Posterior cingulate gyrus (tissue), 11 donors: Measurements from ENCODE around the gene C1QTNF4.

Experiments used
- DNase-seq, 10 donors: peaks; one replicate each; pipeline versions ENCODE4 v3.0.0 to v3.0.0-alpha.2; 2020 to 2021; ENCODE audit warnings: mixed read lengths in 3 of 10
- intact Hi-C: fragments of 100-400 bp; cut with DNase I; formaldehyde crosslinking; loops from one replicate; pipeline ENCODE4 v1.15.1; 2023

The C1QTNF4 gene

DNA sequence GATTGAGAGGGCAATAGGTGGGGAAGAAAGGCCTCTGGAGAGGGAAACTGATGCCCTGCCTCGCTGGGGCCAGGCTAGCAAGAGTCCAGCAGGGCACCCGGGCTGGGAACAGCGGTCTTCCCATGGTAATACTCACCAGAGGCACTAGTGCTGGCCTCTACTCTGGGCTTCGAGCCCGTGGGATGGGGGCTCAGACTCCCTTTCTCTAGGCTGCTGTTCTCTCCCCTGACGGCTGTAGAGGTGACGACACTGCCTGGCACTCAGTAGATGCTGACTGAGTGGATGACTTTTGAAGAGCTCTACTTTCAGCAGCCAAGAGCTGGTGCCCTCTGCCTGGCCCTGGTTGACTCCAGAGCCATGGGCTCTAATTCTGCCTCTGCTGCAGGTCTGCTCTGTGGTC, 818 bp upstream of the C1QTNF4 start:
- intact Hi-C loops, result no loop called here
- DNase-seq, result peak in 2 of 10 donors; percentile 14 to 70

- DNase-seq, result peak in 1 of 10 donors; percentile 70
- intact Hi-C loops, result no loop called here
Measured at GRCh38 chr11:47593492-47593933, 698 bp downstream of the C1QTNF4 start.

GRCh38 chr11:47592970-47593369, 1.2 kb downstream of the C1QTNF4 start:
- DNase-seq, result no peak
- intact Hi-C loops, result no loop called here

DNA sequence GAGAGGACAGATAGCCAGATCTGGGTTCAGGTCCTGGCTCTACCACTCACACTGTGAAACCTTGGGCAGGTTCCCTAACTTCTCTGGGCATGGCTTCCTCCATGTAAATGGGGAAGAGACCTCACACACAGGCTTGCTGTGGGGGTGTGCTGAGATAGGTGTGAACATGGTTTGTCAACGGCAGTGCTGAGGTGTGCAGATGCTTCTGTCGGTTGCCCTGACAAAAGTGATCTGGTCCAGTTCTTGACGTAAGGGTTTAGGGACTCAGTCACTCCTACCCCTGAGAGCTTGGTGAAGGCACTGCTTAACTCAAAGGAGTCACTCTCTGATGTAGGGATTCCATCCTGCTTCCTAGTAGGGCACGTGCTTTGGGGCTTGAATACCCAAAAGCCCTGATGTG, 2.0 kb downstream of the C1QTNF4 start:
- peak in 2 of 10 donors; percentile 23 to 66 for DNase-seq
- intact Hi-C loops, result no loop called here

- intact Hi-C loops, result no loop called here
- DNase-seq, result no peak
Measured at GRCh38 chr11:47591764-47592163, 2.4 kb downstream of the C1QTNF4 start.

DNA sequence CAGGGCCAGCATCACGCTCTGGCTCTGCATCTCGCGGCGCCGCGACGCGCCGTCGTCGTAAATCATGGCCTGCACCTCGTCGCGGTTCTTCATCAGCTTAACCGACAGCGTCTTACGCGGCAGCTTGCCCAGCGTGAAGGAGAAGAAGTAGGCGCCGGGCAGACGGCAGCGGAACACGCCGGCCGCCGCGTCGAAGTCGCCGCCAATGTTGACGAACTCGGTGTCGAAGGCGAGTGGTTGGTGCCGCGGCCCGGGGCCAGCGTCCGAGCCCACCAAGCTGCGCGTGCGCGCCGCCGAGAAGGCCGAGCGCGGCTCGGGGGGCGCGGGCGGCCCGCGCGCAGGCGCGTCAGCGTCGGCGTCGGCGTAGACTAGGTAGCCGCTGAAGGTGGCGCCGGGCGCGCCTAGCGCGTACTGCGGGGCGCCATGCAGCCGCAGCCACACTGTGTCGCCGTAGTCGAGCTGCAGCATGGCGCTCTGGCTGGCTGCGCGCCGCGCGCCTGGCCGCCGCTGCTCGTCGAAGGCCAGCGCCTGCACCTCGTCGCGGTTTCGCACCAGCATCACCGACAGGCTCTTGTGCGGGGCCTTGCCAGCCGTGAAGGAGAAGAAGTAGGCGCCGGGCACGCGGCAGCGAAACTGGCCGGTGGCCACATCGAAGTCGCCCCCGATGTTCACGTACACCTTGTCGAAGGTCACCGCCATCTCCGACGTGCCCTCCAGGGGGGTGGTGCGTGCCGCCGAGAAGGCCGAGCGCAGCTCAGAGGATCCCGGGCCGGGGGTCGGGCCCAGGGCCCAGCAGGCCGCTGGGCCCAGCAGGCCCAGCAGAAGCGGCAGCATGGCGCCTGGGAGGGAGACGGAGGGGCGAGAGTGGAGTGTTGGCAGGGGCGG, 4.0 kb downstream of the C1QTNF4 start:
- intact Hi-C loops, result no loop called here
- DNase-seq, result peak in 1 of 10 donors; percentile 59

GRCh38 chr11:47589584-47589976, 4.6 kb downstream of the C1QTNF4 start:
- DNase-seq, result peak in 1 of 10 donors; percentile 67
- intact Hi-C loops, result no loop called here

- intact Hi-C loops, result no loop called here
- peak in 1 of 10 donors; percentile 20 for DNase-seq
Measured at GRCh38 chr11:47589118-47589517, 5.1 kb downstream of the C1QTNF4 start.

DNA sequence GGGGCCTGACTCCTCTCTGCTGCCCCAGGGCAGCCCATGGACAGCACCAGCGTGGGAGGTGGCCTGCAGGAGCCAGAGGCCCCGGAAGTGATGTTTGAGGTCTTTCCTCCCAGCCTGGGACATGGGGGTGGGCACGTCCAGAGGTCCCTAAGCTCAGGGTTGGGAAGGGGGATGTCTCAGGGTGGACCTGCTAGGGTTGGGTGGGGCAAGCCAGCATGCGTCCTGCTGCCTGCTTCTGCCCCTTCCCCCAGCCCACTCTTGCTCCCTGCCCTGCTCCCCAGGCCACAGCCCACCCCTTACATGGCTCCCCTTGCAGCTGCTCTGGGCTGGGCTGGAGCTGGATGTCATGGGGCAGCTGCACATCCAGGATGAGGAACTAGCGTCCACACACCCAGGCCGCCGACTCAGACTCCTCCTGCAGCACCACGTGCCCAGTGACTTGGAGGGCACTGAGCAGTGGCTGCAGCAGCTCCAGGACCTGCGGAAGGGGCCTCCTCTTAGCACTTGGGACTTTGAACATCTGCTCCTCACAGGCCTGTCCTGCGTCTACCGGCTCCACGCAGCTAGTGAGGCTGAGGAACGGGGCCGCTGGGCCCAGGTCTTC, 6.4 kb downstream of the C1QTNF4 start:
- DNase-seq, result peak in 4 of 10 donors; percentile 50 to 92 (median 65)

DNA sequence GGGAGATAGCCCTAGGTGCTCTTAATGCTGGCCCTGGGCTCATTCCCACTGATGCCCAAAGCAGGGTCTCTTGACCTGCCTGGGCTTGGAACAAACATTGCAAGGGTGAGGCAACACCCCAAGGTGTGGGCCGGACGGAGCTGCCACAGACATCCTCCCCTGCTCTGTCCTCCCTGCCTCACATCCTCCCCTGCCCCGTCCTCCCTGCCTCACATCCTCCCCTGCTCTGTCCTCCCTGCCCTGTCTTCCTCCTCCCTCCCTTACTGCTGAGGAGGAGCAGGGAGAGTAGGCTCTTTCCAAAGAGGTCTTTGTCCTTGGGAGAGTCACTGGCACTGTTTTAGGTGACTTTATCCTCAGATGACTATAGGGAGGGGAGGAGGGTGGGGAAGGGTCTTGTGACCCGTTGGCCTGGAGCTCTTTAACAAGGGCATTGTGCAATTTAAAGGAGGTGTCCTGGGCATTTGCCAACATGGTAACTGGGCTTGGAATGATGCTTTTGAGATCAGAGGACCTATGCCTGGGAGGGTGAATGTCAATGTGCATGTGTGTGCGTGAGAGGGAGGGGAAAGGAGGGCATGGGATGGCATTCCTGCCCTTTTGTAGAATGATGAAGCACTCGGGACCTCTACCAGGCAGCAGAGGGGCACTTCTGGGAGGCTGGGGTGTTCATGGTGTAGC, 7.0 kb downstream of the C1QTNF4 start:
- intact Hi-C loops, result no loop called here
- DNase-seq, result peak in 1 of 10 donors; percentile 37

More for the DNA sequence above, 6.4 kb downstream of the C1QTNF4 start:
- intact Hi-C loops, result no loop called here

DNA sequence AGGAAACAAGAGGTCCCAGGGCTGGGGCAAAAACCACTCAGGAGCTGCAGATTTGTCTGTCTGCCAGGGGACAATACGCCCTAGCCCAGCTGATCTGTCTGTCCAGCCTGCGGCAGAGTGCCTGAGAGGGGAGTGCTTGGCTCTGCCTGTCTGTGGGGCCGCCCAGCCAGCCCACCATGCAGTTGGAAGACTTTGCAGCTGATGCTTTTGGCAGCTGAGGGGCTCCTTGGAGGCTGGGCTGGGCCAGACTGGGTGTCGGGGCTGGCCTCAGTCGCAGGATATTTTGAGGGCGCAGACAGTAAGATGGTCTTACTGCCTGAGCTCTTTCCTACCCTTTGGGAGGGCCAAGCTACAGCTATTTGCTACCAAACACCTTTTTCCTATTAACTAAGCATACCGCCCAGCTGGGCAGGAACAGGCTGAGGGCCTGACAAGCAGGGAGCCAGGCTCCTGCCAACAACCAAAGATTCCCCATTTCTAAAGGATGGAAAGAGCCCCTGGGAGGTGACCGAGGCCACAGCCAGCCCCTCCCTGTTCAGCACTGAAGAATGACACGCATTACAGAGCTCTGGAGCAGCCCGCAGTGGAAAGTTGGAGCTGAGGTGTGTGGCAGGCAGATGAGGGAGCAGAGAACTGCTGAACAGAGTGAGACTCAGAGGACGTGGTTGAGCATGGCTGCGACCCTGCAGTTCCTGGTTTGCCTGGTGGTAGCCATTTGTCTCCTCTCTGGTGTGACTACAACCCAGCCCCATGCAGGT, 7.9 kb downstream of the C1QTNF4 start, which contains the start of gene FAM180B:
FAM180B (plus strand) TSS at position 581 of the 758 bp plus-strand sequence; CDS start at position 672, 91 bp downstream.
- DNase-seq, result peak in 1 of 10 donors; percentile 72
- intact Hi-C loops, result no loop called here

GRCh38 chr11:47583844-47584243, 10.4 kb downstream of the C1QTNF4 start:
- intact Hi-C loops, result no loop called here

DNA sequence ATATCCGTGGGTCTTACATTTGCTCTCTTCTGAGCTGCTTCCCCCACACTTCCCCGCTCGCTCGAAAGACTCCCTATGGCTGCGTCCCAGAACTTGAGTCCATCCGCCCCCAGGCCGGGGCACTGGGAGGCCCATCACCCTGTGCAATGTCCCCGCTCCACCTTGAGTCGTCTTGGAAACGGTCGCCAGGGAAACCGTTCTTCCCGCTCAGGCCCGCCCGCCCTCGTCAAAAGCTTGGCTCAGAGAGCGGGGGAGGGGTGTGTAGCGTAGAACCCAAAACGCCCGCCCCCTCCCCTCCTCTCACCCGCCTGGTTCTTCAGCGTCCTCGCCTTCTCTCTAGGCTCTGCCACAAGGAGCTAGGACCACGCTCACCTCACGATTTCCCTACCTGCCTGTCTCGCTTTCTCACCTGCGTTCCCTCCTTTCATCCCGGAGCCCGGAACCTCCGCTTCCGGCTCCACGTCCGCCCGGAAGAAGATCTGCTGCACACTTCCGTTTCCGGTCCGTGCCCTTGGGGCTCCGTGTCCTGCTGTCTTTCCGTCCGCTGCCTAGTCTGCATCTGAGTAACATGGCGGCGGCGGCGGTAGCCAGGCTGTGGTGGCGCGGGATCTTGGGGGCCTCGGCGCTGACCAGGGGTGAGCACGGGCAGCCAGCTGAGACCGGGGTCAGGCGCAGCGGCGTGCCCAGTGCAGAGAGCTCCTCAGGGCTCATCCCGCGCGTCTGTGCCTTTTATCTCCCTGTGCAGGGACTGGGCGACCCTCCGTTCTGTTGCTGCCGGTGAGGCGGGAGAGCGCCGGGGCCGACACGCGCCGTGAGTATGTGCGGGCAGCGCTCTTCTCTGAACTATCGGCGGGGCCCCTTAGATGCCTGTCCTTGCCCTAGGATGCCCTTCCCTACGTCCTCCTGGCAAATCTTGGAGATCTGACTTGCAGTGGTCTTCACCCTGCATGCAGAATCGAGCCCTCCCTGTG, 15.4 kb downstream of the C1QTNF4 start, which contains the start of the genes KBTBD4 and NDUFS3:
KBTBD4 (minus strand) TSS at position 447 of the 971 bp plus-strand sequence; CDS start at position 428, 19 bp downstream.
NDUFS3 (plus strand) TSS at position 551 of the 971 bp plus-strand sequence; CDS start at position 569, 18 bp downstream.
- intact Hi-C loops, result loop anchor here (1.0 to 10.0 kb wide), 3 partner anchors 26 to 154 kb away; partner anchors contain the start of genes CELF1, MTCH2 and PSMC3
- peak; percentile 86 to 98 (median 90) for DNase-seq

More at GRCh38 chr11:47583844-47584243, 10.4 kb downstream of the C1QTNF4 start:
- peak in 1 of 10 donors; percentile 75 for DNase-seq

DNA sequence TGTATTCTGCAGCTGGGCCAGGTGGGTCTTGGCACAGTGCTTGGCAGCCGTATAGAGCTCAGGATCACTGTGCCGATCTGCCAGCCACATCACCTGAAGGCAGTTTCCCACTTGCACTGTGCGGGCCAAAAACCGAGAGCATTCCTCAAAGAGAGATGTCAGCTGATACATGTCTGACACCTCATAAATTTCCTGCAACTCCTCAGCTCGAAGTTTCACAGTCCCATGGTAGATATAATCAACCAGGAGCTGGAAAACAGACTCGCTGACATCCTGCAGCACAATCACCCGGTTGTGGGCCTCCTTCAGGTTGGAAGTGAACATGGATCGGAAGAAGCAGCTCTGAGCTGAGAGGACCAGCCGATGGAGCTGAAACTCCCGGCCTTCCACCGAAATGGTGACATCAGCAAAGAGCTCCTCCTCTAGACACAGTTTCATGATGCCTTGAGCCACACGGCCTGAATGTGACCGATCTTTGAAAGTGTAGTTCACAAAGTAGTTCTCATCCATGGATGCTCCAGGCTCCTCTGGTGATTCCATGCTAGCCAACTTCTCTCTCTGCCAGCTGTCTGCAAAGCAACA, 16.7 kb downstream of the C1QTNF4 start:
- peak in 2 of 10 donors; percentile 66 to 68 for DNase-seq
- intact Hi-C loops, result loop anchor here (1.0 to 10.0 kb wide), 3 partner anchors 24 to 153 kb away; partner anchors contain the start of genes CELF1, MTCH2 and PSMC3

- peak in 7 of 10 donors; percentile 41 to 93 (median 59) for DNase-seq
- intact Hi-C loops, result loop anchor here (10.0 kb wide), 1 partner anchor 149 kb away; the partner anchor contains the start of gene PSMC3
Measured at GRCh38 chr11:47573321-47573720, 20.9 kb downstream of the C1QTNF4 start.

- intact Hi-C loops, result loop anchor here (10.0 kb wide), 1 partner anchor 148 kb away; the partner anchor contains the start of gene PSMC3
- DNase-seq, result peak in 3 of 10 donors; percentile 17 to 33 (median 33)
Measured at GRCh38 chr11:47572715-47573255, 21.4 kb downstream of the C1QTNF4 start.

DNA sequence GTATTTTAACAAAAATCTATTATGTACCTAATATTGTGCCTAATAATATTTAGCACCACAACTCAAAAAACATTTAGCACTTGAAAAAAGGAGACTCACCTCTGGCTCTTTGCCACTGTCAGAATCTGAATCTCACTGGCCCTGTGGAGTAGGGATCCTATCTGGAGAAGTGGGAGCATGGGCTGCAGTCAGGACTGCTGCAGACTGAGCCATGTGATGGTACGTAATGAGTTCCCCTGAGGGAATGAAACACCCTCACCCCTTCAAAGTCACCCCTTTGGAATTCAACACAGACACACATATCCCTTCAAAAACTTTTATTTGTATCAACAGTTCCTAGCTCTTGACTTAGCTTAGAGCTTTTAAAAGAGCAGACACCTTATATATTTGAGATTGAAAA, 22.3 kb downstream of the C1QTNF4 start:
- intact Hi-C loops, result loop anchor here (10.0 kb wide), 1 partner anchor 147 kb away; the partner anchor contains the start of gene PSMC3
- DNase-seq, result peak in 1 of 10 donors; percentile 4
